Omental fat pad (tissue), 4 donors: ENCODE data around the gene CDCA8. TPM values are rescaled to one million over a fixed set of nuclear protein-coding genes. Genes with fewer than 3 reads are reported as not detected.
"Not testable (repeated sequence)": the region's sequence is repeated elsewhere in the genome, so short reads cannot be mapped to it uniquely, and the experiment has no call there.

ENCODE experiments used
- ATAC-seq: fragments of 150-250 bp; one replicate; pipeline ENCODE4 v1.9.1; 2016; ENCODE audit warnings: mild to moderate bottlenecking, moderate library complexity; ENCODE audit not compliant: low FRiP score
- DNase-seq: peaks from one replicate; pipeline ENCODE4 v3.0.0-alpha.2; 2019; ENCODE audit warnings: low spot score
- CTCF ChIP-seq, 3 donors: fragments of 450-650 bp; IDR thresholded peaks; one replicate each; pipeline ENCODE4 v1.5.1; 2016 to 2017; ENCODE audit warnings: antibody characterized with exemption in 3 of 3, mild to moderate bottlenecking in 3 of 3, moderate library complexity in 2 of 3
- total RNA-seq, 4 donors: library from RNA; depleted of rRNA; stranded (reverse); fragments of >200 nt; gene quantifications; one replicate each; pipeline ENCODE4 v1.1.0, GENCODE V29; 2016

The CDCA8 gene
- total RNA-seq, 4 donors from 2014 or later, result 0.28 to 1.7 (median 0.63) TPM; not detected in 1

- DNase-seq (peak; percentile 87), ATAC-seq (peak; percentile 78)
- peak in 2 of 3 donors; percentile 54 to 76 for TF ChIP-seq CTCF (IDR thresholded peaks at IDR 0.05)
Observed at GRCh38 chr1:37682334-37682987, 9.9 kb upstream of the CDCA8 start.

GRCh38 chr1:37684182-37684581, 8.1 kb upstream of the CDCA8 start:
- not testable (repeated sequence) for ATAC-seq, DNase-seq

- ATAC-seq, result no peak
- TF ChIP-seq CTCF (IDR thresholded peaks at IDR 0.05), result no peak
- no peak for DNase-seq
Observed at GRCh38 chr1:37685722-37686121, 6.6 kb upstream of the CDCA8 start.

GRCh38 chr1:37687764-37688163, 4.6 kb upstream of the CDCA8 start:
- ATAC-seq, DNase-seq: not testable (repeated sequence)

GRCh38 chr1:37688926-37689325, 3.4 kb upstream of the CDCA8 start:
- ATAC-seq, result no peak
- TF ChIP-seq CTCF (IDR thresholded peaks at IDR 0.05), result no peak
- no peak for DNase-seq

- ATAC-seq (peak; percentile 46), DNase-seq (peak; percentile 27)
- TF ChIP-seq CTCF (IDR thresholded peaks at IDR 0.05), result no peak
Observed at GRCh38 chr1:37691497-37692077, 729 bp upstream of the CDCA8 start.

GRCh38 chr1:37692834-37693175, 489 bp downstream of the CDCA8 start:
- no peak for DNase-seq
- ATAC-seq, result no peak
- no peak for TF ChIP-seq CTCF (IDR thresholded peaks at IDR 0.05)

- TF ChIP-seq CTCF (IDR thresholded peaks at IDR 0.05), result no peak
- DNase-seq, result no peak
- ATAC-seq, result no peak
Observed at GRCh38 chr1:37697090-37697489, 4.8 kb downstream of the CDCA8 start.
